ENCODE results near the gene ZNF664.

The ZNF664 gene

GRCh38 chr12:124027753-124028554, 54.9 kb downstream of the ZNF664 start:
- in situ Hi-C loops (cut with MboI; ENCODE audit: low sequenced_read_pairs): loop anchor here (25.0 kb wide), 1 partner anchor 434 kb away; no protein-coding TSS in a partner anchor

GRCh38 chr12:124028555-124028925, 55.5 kb downstream of the ZNF664 start:
- in situ Hi-C loops (cut with MboI; ENCODE audit: low sequenced_read_pairs): loop anchor here (25.0 kb wide), 1 partner anchor 434 kb away; no protein-coding TSS in a partner anchor

DNA sequence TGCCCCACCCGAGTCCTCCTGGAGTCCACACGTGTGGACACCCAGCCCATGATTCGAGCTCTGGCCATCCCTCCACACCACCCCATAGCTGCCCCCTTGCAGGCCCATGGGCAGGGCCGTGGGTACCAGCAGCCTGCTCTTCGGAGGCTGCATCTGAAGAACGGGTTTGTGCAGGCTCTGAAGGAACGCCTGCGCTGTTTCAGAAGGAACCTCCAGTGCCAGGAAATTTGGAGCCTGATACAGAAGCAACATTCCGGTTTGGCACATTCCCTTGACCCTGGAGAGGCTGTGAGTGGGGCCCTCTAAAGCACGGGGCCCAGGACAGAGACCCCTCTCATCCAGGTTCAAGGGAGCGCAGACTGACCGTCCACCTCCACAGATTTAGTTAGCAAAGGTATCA, 57.0 kb downstream of the ZNF664 start:
- in situ Hi-C loops (cut with MboI; ENCODE audit: low sequenced_read_pairs): loop anchor here (10.0 to 25.0 kb wide), 2 partner anchors 432 to 735 kb away; no protein-coding TSS in a partner anchor

GRCh38 chr12:124030510-124030909, 57.5 kb downstream of the ZNF664 start:
- in situ Hi-C loops (cut with MboI; ENCODE audit: low sequenced_read_pairs): loop anchor here (10.0 to 25.0 kb wide), 2 partner anchors 432 to 734 kb away; no protein-coding TSS in a partner anchor

DNA sequence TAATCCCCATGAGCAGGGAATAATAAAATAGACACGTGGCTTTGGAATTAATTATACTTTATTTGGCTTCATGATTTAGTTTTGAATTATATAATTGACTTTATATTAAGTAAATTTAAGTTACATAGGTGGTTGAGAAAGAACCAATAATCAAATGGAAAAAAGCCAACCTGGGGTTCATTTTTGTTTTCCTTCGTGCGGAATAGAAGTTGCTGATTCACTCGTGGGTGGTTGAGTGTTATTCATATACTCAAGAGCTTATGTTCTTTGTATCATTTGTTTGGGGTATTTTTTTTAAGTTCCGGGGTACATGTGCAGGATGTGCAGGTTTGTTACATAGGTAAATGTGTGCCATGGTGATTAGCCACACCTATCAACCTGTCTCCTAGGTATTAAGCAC, 58.0 kb downstream of the ZNF664 start:
- in situ Hi-C loops (cut with MboI; ENCODE audit: low sequenced_read_pairs): loop anchor here (10.0 to 25.0 kb wide), 2 partner anchors 431 to 734 kb away; no protein-coding TSS in a partner anchor

DNA sequence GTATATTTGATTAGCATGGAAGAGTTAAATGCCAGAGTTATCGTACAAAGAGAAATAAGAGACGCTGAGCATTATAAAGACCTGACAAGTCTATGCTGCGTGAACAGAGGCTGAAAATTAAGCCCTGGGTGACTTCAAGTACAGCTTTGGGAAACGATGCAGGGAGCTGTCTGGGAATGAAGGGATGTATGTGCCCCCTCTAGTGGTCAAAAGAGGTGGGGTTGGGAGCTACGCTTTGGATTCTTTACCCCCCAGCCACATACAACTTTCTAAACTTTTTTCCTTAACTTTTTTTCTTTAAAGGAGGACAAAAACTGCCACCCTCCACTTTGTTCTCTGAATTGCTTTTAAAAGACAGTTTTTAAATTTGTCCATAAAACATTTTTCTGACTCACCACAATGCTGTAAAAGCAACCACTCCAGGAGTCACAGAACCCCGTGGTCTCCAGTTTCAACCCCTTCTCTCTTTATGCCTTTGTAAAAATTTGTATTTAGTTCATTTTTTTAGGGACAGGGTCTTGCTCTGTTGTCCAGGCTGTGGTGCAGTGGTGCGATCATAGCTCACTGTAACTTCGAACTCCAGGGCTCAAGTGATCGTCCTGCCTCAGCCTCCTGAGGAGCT, 59.4 kb downstream of the ZNF664 start:
- in situ Hi-C loops (cut with MboI; ENCODE audit: low sequenced_read_pairs): loop anchor here (10.0 to 25.0 kb wide), 2 partner anchors 430 to 732 kb away; no protein-coding TSS in a partner anchor

- in situ Hi-C loops (cut with MboI; ENCODE audit: low sequenced_read_pairs): loop anchor here (10.0 to 25.0 kb wide), 2 partner anchors 428 to 731 kb away; no protein-coding TSS in a partner anchor
Observed at GRCh38 chr12:124033859-124034258, 60.8 kb downstream of the ZNF664 start.

GRCh38 chr12:124034297-124034696, 61.3 kb downstream of the ZNF664 start:
- in situ Hi-C loops (cut with MboI; ENCODE audit: low sequenced_read_pairs): loop anchor here (10.0 to 25.0 kb wide), 2 partner anchors 428 to 731 kb away; no protein-coding TSS in a partner anchor

- in situ Hi-C loops (cut with MboI; ENCODE audit: low sequenced_read_pairs): loop anchor here (10.0 to 25.0 kb wide), 2 partner anchors 427 to 730 kb away; no protein-coding TSS in a partner anchor
Observed at GRCh38 chr12:124035163-124035562, 62.1 kb downstream of the ZNF664 start.

- in situ Hi-C loops (cut with MboI; ENCODE audit: low sequenced_read_pairs): loop anchor here (10.0 to 25.0 kb wide), 2 partner anchors 426 to 729 kb away; no protein-coding TSS in a partner anchor
Observed at GRCh38 chr12:124036171-124036598, 63.2 kb downstream of the ZNF664 start.

DNA sequence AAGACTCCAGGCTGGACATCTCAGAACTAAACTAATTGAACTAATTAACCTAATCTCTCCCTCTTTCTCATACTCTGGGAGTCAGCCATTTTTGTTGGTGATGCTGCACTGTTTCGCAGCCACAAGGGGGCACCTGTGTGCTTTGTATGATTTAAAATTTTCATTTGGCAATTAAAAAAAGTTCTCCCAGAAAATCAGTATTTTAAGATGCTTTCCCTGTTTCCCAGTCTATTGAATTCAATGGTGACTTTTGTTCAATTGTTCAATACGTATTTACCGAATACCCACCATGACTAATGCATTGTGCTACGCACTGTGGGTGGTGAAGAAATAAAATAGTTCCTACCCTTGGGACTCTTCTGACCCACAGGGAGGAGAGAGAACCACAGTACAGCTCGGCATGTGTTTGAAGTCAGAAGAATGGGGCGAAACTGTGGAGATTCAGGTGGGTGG, 63.7 kb downstream of the ZNF664 start:
- in situ Hi-C loops (cut with MboI; ENCODE audit: low sequenced_read_pairs): loop anchor here (10.0 to 25.0 kb wide), 2 partner anchors 426 to 728 kb away; no protein-coding TSS in a partner anchor

DNA sequence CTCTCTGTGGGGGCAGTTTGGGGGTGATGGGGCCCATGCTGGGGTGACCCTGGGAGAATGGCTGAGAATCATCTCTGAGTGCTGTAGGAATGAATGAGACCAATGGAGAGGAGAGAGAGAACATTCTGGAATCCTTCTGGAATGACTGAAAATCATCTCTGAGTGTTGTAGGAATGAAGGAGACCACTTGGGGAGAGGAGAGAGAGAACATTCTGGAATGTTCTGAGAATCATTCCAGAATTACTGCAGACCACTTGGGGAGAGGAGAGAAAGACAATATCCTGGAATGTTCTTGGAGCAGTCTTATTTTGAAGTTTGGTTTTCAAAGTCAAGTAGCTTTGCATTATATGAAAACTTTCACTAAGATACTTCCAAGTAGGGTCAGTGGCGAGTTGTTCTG, 64.3 kb downstream of the ZNF664 start:
- in situ Hi-C loops (cut with MboI; ENCODE audit: low sequenced_read_pairs): loop anchor here (10.0 to 25.0 kb wide), 2 partner anchors 425 to 727 kb away; no protein-coding TSS in a partner anchor

- in situ Hi-C loops (cut with MboI; ENCODE audit: low sequenced_read_pairs): loop anchor here (10.0 to 25.0 kb wide), 2 partner anchors 423 to 726 kb away; no protein-coding TSS in a partner anchor
Observed at GRCh38 chr12:124039276-124039675, 66.3 kb downstream of the ZNF664 start.

- in situ Hi-C loops (cut with MboI; ENCODE audit: low sequenced_read_pairs): loop anchor here (10.0 to 25.0 kb wide), 2 partner anchors 275 to 422 kb away; no protein-coding TSS in a partner anchor
Observed at GRCh38 chr12:124040291-124040690, 67.3 kb downstream of the ZNF664 start.

GRCh38 chr12:124040737-124041136, 67.7 kb downstream of the ZNF664 start:
- in situ Hi-C loops (cut with MboI; ENCODE audit: low sequenced_read_pairs): loop anchor here (10.0 to 25.0 kb wide), 2 partner anchors 274 to 422 kb away; no protein-coding TSS in a partner anchor

- in situ Hi-C loops (cut with MboI; ENCODE audit: low sequenced_read_pairs): loop anchor here (10.0 to 25.0 kb wide), 2 partner anchors 273 to 420 kb away; no protein-coding TSS in a partner anchor
Observed at GRCh38 chr12:124041907-124042306, 68.9 kb downstream of the ZNF664 start.

DNA sequence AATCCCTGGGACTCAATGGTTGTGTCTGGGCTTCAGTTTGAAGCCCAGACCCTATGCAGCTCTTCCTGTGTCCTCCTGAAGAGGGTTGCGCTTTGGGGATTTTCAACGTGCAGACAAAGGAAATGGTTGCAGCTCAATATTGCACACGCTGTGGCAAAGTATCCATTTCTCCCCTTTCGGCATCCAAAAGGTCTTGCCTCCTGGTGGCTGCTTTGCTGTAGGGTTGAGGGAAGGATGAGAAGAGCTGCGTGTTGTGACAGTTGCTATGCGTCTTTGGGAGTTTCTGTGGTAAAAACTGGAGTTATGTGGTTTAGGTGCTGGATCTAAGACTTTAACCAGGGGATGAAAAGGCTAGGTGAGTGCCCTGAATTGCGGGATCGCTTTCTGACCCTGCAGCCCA, 71.0 kb downstream of the ZNF664 start:
- in situ Hi-C loops (cut with MboI; ENCODE audit: low sequenced_read_pairs): loop anchor here (10.0 to 25.0 kb wide), 2 partner anchors 271 to 418 kb away; no protein-coding TSS in a partner anchor

DNA sequence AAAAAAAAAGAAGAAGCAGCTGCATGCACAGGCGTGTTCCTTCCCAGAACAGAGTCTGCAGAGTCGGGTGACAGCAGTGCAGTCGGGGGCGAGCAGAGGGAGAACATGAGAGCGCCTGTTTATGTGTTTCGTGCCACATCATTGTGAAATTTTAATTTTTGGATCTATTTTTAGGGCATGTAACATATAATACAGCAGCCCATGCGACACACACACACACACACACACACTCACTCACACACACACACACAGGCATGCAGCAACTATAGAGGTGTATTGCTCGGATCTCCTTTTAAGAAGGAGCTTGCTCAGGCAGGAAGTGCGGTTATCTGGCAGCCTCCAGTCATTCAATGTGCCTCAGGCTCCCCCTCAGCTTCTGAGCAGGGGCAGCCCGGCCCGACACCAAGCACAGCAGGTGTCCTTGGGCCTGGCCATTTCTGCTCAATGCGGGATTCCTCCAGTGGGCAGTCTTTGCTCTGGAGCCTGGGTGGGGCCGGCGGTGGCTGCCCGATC, 71.8 kb downstream of the ZNF664 start:
- in situ Hi-C loops (cut with MboI; ENCODE audit: low sequenced_read_pairs): loop anchor here (10.0 to 25.0 kb wide), 2 partner anchors 270 to 417 kb away; no protein-coding TSS in a partner anchor

DNA sequence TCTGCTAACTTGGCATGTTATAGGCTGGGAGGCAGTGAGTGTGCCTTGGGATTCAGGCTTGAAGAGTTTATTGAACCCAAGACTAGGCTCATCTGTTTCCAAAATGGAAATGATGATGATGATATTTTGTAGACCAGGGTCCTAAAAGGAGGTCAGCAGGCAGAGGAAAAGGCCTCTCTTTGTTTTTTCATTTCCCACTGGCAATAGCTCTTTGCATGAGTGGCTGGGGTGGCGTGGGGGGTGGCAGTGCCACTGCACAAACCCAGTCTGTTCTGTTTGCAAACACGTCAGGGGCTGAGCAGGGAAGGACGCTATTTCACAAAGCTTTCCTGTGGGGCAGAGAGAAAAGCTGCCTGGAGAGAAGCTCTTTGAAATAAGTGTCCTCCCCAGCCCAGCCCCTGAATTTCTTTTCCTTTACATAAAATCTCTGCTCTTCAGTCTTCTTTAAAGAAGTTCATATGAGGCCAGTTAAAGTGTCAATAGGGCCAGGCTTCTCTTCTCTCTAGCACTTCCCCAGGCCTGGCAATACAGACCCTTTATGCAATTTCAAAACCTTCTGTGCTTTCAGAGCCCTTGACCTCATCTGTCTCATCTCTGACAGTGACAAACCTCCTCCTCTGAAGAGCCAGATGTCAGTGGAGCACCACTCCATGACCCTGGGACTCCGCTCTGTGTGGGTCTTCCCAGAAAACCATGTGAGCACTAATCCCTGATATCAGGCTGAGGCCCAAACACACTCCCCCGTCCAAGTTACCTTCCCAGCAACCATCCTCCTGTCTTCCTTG, 72.8 kb downstream of the ZNF664 start:
- in situ Hi-C loops (cut with MboI; ENCODE audit: low sequenced_read_pairs): loop anchor here (10.0 to 25.0 kb wide), 2 partner anchors 269 to 416 kb away; no protein-coding TSS in a partner anchor

GRCh38 chr12:124046456-124046740, 73.4 kb downstream of the ZNF664 start:
- in situ Hi-C loops (cut with MboI; ENCODE audit: low sequenced_read_pairs): loop anchor here (10.0 to 25.0 kb wide), 2 partner anchors 268 to 416 kb away; no protein-coding TSS in a partner anchor
